Osteocyte (in vitro differentiated cells): ENCODE measurements around the gene AGAP6. TPM values are rescaled to one million over a fixed set of nuclear protein-coding genes. Genes with fewer than 3 reads are reported as not detected.
"Not testable (repeated sequence)": the region's sequence is repeated elsewhere in the genome, so short reads cannot be mapped to it uniquely, and the experiment has no call there.

Experiments used
- DNase-seq: peaks from one replicate; pipeline ENCODE4 v3.0.0; 2021; ENCODE audit warnings: mixed read lengths; ENCODE audit not compliant: unreplicated experiment; ENCODE audit errors: extremely low spot score
- H3K27ac Mint-ChIP-seq: one replicate; pipeline ENCODE4 v1.8.0; 2021; ENCODE audit warnings: mild to moderate bottlenecking, mixed read lengths; ENCODE audit not compliant: unreplicated experiment
- H3K27me3 Mint-ChIP-seq: one replicate; pipeline ENCODE4 v1.8.0; 2021; ENCODE audit warnings: mixed read lengths; ENCODE audit not compliant: unreplicated experiment
- H3K36me3 Mint-ChIP-seq: one replicate; pipeline ENCODE4 v1.8.0; 2021; ENCODE audit warnings: mixed read lengths; ENCODE audit not compliant: unreplicated experiment
- H3K4me1 Mint-ChIP-seq: one replicate; pipeline ENCODE4 v1.8.0; 2021; ENCODE audit warnings: mixed read lengths; ENCODE audit not compliant: unreplicated experiment
- H3K4me3 Mint-ChIP-seq: one replicate; pipeline ENCODE4 v1.8.0; 2021; ENCODE audit warnings: mild to moderate bottlenecking, moderate library complexity, mixed read lengths; ENCODE audit not compliant: unreplicated experiment
- H3K9me3 Mint-ChIP-seq: one replicate; pipeline ENCODE4 v1.8.0; 2021; ENCODE audit warnings: mixed read lengths; ENCODE audit not compliant: unreplicated experiment
- total RNA-seq: library from RNA; stranded (reverse); gene quantifications from 2 replicates; pipeline ENCODE4 v1.2.1, GENCODE V29; 2021
- TF ChIP-seq, protein P1 (sequence below): fragments of 200-600 bp; sonication (generic); IDR thresholded peaks from 2 replicates; pipeline ENCODE4 v1.5.0; 2021; ENCODE audit warnings: antibody characterized with exemption, mild to moderate bottlenecking, moderate library complexity

Gene AGAP6
- total RNA-seq, 1 donor from 2014 or later, result 13.2 TPM

DNA sequence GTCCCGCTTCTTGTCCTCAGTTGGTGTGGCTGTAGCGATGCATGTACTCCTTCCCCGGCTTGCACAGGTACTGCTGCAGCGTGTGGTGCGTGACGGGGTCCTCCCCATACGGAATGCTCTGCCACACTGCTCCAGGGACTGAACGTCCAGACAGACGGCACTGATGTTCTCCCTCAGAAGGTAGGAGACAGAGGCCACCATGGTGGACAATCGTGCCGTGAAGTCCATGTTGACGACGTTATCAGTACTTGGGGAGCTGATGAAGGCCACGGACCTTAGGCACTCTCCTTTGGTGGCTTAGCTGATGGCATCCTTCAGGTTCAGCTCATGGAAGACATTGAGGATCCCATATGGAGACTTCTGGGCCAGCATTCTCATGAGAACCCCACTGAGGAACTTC lies 37.4 kb downstream of the AGAP6 start:
- Mint-ChIP-seq H3K36me3 (no peaks in the 10 kb centered on the region), H3K27ac (no peak overlapping the region), H3K4me3 (no peak overlapping the region), H3K9me3 (no peaks in the 10 kb centered on the region), H3K4me1 (no peaks in the 10 kb centered on the region), H3K27me3 (peaks cover 5% of the 10 kb centered on the region)
- TF ChIP-seq, protein P1, sequence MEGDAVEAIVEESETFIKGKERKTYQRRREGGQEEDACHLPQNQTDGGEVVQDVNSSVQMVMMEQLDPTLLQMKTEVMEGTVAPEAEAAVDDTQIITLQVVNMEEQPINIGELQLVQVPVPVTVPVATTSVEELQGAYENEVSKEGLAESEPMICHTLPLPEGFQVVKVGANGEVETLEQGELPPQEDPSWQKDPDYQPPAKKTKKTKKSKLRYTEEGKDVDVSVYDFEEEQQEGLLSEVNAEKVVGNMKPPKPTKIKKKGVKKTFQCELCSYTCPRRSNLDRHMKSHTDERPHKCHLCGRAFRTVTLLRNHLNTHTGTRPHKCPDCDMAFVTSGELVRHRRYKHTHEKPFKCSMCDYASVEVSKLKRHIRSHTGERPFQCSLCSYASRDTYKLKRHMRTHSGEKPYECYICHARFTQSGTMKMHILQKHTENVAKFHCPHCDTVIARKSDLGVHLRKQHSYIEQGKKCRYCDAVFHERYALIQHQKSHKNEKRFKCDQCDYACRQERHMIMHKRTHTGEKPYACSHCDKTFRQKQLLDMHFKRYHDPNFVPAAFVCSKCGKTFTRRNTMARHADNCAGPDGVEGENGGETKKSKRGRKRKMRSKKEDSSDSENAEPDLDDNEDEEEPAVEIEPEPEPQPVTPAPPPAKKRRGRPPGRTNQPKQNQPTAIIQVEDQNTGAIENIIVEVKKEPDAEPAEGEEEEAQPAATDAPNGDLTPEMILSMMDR, result no peak
- peak; percentile 81 for DNase-seq

DNA sequence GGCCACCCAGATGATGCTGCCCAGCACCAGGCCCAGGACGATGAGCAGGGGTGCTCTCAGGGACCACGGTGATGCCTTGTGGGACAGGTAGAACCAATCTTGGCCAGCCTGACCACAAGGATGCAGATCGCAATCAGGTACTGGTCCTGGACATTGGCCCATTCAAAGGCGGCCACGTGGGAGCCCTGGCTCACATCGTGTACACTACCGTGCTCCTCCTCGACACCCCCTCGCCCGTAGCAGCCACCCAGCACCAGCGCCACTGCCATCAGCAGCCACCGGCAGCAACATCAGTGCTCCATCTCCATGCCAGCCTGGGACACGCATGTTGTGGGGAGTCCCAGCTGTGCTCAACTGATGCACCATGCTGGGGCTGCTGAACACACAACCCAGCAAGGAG lies 39.0 kb downstream of the AGAP6 start:
- peaks cover 7% of the 10 kb centered on the region for H3K27me3 Mint-ChIP-seq
- no peaks in the 10 kb centered on the region for H3K4me1 Mint-ChIP-seq
- no peak overlapping the region for H3K4me3 Mint-ChIP-seq
- H3K36me3 Mint-ChIP-seq, result no peaks in the 10 kb centered on the region
- TF ChIP-seq, protein P1, result no peak
- no peak overlapping the region for H3K27ac Mint-ChIP-seq
- DNase-seq, result peak; percentile 67
- no peaks in the 10 kb centered on the region for H3K9me3 Mint-ChIP-seq

DNA sequence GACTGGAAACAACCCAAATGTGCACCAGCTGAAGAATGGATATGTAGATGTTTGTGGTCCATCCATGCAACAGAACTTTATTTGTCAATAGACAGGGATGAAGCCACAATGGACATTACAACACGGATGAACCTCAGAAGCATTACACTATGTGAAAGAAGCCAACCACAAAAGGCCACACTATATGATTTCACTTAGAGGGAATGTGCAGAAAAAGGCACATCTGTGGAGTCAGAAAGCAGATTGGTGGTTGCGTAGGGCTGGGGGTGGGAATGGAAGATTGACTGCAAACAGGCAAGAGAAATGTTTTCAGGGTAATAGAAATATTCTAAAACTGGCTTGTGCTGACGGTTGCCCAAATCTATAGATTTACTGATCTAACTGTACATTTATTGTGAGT lies 45.3 kb downstream of the AGAP6 start:
- H3K4me1 Mint-ChIP-seq, result no peaks in the 10 kb centered on the region
- H3K36me3 Mint-ChIP-seq, result no peaks in the 10 kb centered on the region
- DNase-seq, result no peak
- no peak overlapping the region for H3K4me3 Mint-ChIP-seq
- no peaks in the 10 kb centered on the region for H3K9me3 Mint-ChIP-seq
- H3K27me3 Mint-ChIP-seq, result peaks cover 30% of the 10 kb centered on the region
- TF ChIP-seq, protein P1, result no peak
- H3K27ac Mint-ChIP-seq, result no peak overlapping the region

DNA sequence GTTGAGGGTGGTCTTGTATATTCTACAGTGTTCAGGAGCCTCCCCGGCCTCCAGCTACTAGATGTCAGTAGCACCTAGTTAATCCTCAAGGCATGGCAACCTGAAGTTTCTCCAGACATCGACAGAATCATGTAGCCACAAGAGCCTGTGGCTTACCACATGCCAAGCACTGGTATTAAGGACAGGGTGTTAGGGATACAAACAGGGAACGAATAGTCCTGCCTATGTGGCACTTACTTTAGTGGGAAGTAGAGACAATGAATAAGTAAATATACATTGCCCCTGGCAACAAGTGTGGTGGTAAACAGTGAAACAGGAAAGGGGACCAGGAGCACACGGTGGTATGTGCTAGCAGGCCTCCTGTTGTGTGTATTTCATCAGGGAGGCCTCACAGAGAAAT lies 47.1 kb downstream of the AGAP6 start:
- DNase-seq, H3K4me3 Mint-ChIP-seq, H3K4me1 Mint-ChIP-seq, H3K36me3 Mint-ChIP-seq, H3K9me3 Mint-ChIP-seq, H3K27ac Mint-ChIP-seq: not testable (repeated sequence)
- peaks cover 37% of the 10 kb centered on the region for H3K27me3 Mint-ChIP-seq

DNA sequence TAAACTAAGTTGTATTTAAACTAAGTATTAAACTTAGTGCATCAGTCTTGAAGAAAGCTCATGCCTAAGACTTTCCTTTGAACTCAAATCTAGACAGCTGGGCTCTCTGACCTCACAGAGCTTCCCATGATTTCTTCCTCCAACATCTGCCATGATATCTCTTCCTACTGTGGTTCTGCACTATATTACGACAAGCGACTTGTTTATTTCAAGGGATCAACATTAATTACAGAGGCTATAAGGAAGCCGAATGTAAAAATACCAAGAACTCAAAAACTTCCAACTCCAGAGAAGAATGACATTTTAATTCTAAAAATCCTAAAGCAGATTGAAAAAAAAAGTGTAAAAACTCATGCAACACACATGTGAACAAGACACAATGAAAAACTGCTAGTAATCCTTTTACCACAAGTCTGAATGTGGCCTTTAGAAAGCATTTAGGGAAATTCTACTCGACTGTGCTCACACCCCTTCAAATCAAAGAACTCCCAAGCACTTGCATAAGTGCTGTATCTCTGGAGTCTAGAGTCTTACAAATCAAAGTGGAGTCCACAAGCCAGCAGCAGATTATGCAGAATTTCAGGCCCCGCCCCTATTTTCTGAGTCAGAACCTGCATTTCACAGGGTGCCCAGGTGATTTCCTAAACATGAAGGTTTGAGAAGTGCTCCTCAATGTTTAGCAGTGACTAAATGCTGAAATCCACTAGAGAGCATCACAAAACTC lies 56.9 kb downstream of the AGAP6 start:
- Mint-ChIP-seq H3K27me3 (peaks cover 22% of the 10 kb centered on the region), H3K4me3 (no peak overlapping the region), H3K36me3 (no peaks in the 10 kb centered on the region), H3K9me3 (no peaks in the 10 kb centered on the region), H3K27ac (no peak overlapping the region), H3K4me1 (no peaks in the 10 kb centered on the region)
- DNase-seq, result no peak
- TF ChIP-seq, protein P1, result no peak

DNA sequence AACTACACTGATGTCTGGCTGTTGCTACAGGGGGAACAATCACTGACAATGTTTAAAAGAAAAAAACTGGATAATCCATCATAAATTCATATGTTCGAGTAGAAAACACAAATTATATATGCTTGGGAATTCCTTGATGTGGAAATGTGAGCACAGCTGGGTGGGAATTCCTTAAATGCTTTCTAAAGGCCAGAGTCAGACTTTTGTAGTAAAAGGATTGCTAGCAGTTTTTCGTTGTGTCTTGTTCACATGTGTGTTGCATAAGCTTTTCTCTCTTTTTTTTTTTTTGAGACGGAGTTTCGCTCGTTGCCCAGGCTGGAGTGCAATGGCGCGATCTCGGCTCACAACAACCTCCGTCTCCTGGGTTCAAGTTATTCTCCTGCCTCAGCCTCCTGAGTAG lies 58.3 kb downstream of the AGAP6 start:
- peaks cover 13% of the 10 kb centered on the region for H3K27me3 Mint-ChIP-seq
- H3K36me3 Mint-ChIP-seq, DNase-seq, H3K4me1 Mint-ChIP-seq, H3K9me3 Mint-ChIP-seq, H3K27ac Mint-ChIP-seq, H3K4me3 Mint-ChIP-seq: not testable (repeated sequence)

DNA sequence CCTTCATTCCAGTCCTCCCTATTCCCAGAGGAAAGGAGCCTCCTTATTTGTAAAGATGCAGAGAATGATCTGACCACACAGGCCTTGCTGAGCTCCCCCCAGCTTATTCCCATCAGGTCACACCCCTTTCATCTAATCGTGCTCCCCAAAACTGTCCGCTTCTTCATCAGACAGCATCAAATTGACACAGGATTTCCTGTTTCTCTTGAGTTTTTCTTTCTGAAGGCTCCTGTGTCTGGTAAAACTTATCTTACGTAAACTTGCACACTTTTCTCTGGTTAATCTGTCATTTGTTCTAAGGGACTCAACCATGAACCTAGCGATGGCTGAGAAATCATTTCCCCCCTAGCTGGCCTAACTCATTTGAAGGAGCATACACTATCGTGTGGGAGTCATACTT lies 59.4 kb downstream of the AGAP6 start:
- H3K36me3 Mint-ChIP-seq, H3K4me1 Mint-ChIP-seq: not testable (repeated sequence)

DNA sequence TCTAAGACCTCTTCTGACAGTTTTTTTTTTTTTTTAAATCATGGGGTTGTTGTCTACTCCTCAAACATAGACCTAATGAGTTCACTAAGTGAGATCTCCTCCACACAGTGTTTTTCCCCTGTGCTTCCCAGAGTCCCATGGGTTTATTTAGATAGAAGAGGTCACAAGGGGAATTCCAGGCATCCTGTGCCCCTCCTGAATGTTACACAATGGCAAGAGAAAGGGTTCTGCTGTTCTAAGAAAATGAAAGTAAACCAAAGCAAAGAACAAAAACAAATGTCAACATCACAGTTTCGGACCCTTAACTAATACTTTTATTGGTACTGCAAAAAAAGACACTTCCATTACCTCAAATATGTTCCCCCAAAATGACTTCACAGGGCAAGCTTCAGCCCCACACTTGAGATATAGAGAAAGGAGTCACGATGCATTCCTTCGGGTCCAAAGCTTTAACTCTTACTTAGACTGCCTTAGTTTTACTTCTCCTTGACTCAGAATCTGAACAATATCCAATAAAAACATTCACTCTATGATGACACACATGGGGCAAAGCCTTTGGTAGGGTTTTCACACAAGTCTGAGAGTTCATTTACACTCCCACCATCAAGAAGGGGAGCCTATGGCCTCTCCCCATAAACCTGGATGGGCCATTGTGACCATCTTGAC lies 63.9 kb downstream of the AGAP6 start:
- not testable (repeated sequence) for H3K4me1 Mint-ChIP-seq, DNase-seq, H3K36me3 Mint-ChIP-seq, H3K27ac Mint-ChIP-seq, H3K9me3 Mint-ChIP-seq
- Mint-ChIP-seq H3K4me3 (peak overlapping the region; percentile 35), H3K27me3 (peaks cover 14% of the 10 kb centered on the region)

More for the DNA sequence above, 59.4 kb downstream of the AGAP6 start:
- H3K27me3 Mint-ChIP-seq, result peaks cover 13% of the 10 kb centered on the region
- not testable (repeated sequence) for DNase-seq, H3K4me3 Mint-ChIP-seq, H3K9me3 Mint-ChIP-seq, H3K27ac Mint-ChIP-seq
